Erythroblast (primary cell): Measurements from ENCODE around the gene DRD2.

Source experiments
- GATA1 ChIP-seq: IDR thresholded peaks from 2 replicates; pipeline ENCODE4 v1.6.1; 2011; ENCODE audit warnings: low read depth, mild to moderate bottlenecking, control low read depth, low read length, moderate library complexity
- POLR2A ChIP-seq: IDR thresholded peaks from 2 replicates; pipeline ENCODE4 v1.6.1; 2011; ENCODE audit warnings: mild to moderate bottlenecking, low read length

- TF ChIP-seq POLR2A, result no peak
- TF ChIP-seq GATA1, result no peak
Observed at GRCh38 chr11:113369411-113369810, 105.8 kb downstream of the DRD2 start.
